Skin of body (tissue), 3 donors: ENCODE measurements around the gene DDX6. TPM values are rescaled to one million over a fixed set of nuclear protein-coding genes. Genes with fewer than 3 reads are reported as not detected.

Experiments
- DNase-seq: peaks from one replicate; lab custom pipeline; 2025; lab: John Stamatoyannopoulos, UW
- small RNA-seq: library from RNA; depleted of rRNA; stranded (forward); fragments of <200 nt; gene quantifications from one replicate; pipeline ENCODE3, GENCODE V24; 2014; ENCODE audit warnings: low replicate concordance
- total RNA-seq: library from RNA; depleted of rRNA; stranded (reverse); fragments of >200 nt; gene quantifications from one replicate; pipeline ENCODE4 v1.2.3, GENCODE V29; 2014

DDX6 gene
- total RNA-seq, 1 donor from 2014 or later: 137 TPM

GRCh38 chr11:118705111-118705741 is 85.7 kb downstream of the DDX6 start:
- no peak for DNase-seq

GRCh38 chr11:118703563-118704106 is 87.3 kb downstream of the DDX6 start:
- DNase-seq: no peak

- DNase-seq: no peak
Observed at GRCh38 chr11:118699506-118700220, 91.3 kb downstream of the DDX6 start.

Small RNAs within 50 kb of the gene (small RNA-seq; reads per million reads assigned to genes)
- not detected for gene AP004609.2
- gene RF00019: not detected
- not detected for gene RNU6-376P

Other genes starting within 250 kb of the DDX6 start
- gene IFT46, start 225.2 kb downstream of the DDX6 start, total RNA-seq: 21.2 TPM
- gene ARCN1, start 218.8 kb downstream of the DDX6 start, total RNA-seq: 86.7 TPM
- gene PHLDB1, start 183.5 kb downstream of the DDX6 start, total RNA-seq: 74.3 TPM
- gene TREH, start 111.5 kb downstream of the DDX6 start, total RNA-seq: not detected
- gene CXCR5, start 92.7 kb upstream of the DDX6 start, total RNA-seq: not detected
- gene BCL9L, start 134.8 kb upstream of the DDX6 start, total RNA-seq: 20.9 TPM
- gene UPK2, start 165.1 kb upstream of the DDX6 start, total RNA-seq: not detected
- not detected for gene FOXR1, start 180.6 kb upstream of the DDX6 start, total RNA-seq
- 25.2 TPM for gene CENATAC, start 207.0 kb upstream of the DDX6 start, total RNA-seq
- gene RPS25, start 227.2 kb upstream of the DDX6 start, total RNA-seq: 818 TPM
- 34.2 TPM for gene TRAPPC4, start 227.6 kb upstream of the DDX6 start, total RNA-seq
- gene SLC37A4, start 239.7 kb upstream of the DDX6 start, total RNA-seq: 5.5 TPM